Heart left ventricle (tissue), 13 donors: ENCODE results near the gene PLPPR1.

Source experiments
- CTCF ChIP-seq, 12 donors: fragments of 200-600 bp; sonication (generic) in 4 of 12; IDR thresholded peaks; one replicate each; pipeline versions ENCODE4 v1.5.0 to v1.8.0; 2018 to 2022; ENCODE audit warnings: antibody characterized with exemption in 12 of 12, mild to moderate bottlenecking in 5 of 12
- POLR2A ChIP-seq, 2 donors: fragments of 450-650 bp; IDR thresholded peaks; one replicate each; pipeline ENCODE4 v1.6.1; 2017; ENCODE audit warnings: antibody characterized with exemption in 2 of 2, mild to moderate bottlenecking in 2 of 2, moderate library complexity in 2 of 2
- donor health status: ischemic (EF 13 %, LVEDD 7.1; RV severe dilation, severe dysfunction).
- donor health status: DM: no; HTN: yes; CAD: no.
- donor health status: DM: no; HTN: no; CAD: no.
- donor health status: ischemic (EF 25% LVEDD 6.9; RV normal size, moderate dysfunction).
- donor health status: ischemic (EF 25% LVEDD 5.7; RV mildly dilated, moderate dysfunction).
- donor health status: ischemic (EF 35%, LVEDD 5.7; RV mildly dilated, moderate dysfunction).
- donor health status: nonischemic (EF 11% LVEDD 7.7; RV severe dilation, severe dysfunction).
- donor health status: DM: yes; HTN: yes; CAD: no.
- donor health status: PGD.
- donor health status: ischemic (EF 29% LVEDD 5.4; RV normal size, mild dysfunction).
- donor health status: nonischemic (EF 23%, LVEDD 6.1; RV moderate dilation, normal function).

- no peak for TF ChIP-seq CTCF (IDR thresholded peaks at IDR 0.05)
- no peak for TF ChIP-seq POLR2A (IDR thresholded peaks at IDR 0.05)
Measured at GRCh38 chr9:101022704-101023103, 5.8 kb upstream of the PLPPR1 start.
